ENCODE results near the gene KISS1R.

The KISS1R gene

GRCh38 chr19:933553-933882, 16.4 kb downstream of the KISS1R start:
- no peaks in the 10 kb centered on the region for H3K36me3 ChIP-seq (ENCODE audit: control insufficient read depth, insufficient read depth, low read length)
- H3K79me2 ChIP-seq = peaks cover 16% of the 10 kb centered on the region
- peaks cover 44% of the 10 kb centered on the region for H3K4me1 ChIP-seq
- TF ChIP-seq, protein P1, sequence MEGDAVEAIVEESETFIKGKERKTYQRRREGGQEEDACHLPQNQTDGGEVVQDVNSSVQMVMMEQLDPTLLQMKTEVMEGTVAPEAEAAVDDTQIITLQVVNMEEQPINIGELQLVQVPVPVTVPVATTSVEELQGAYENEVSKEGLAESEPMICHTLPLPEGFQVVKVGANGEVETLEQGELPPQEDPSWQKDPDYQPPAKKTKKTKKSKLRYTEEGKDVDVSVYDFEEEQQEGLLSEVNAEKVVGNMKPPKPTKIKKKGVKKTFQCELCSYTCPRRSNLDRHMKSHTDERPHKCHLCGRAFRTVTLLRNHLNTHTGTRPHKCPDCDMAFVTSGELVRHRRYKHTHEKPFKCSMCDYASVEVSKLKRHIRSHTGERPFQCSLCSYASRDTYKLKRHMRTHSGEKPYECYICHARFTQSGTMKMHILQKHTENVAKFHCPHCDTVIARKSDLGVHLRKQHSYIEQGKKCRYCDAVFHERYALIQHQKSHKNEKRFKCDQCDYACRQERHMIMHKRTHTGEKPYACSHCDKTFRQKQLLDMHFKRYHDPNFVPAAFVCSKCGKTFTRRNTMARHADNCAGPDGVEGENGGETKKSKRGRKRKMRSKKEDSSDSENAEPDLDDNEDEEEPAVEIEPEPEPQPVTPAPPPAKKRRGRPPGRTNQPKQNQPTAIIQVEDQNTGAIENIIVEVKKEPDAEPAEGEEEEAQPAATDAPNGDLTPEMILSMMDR (IDR thresholded peaks at IDR 0.05) = no peak
- no peak overlapping the region for H3K4me3 ChIP-seq (ENCODE audit: low read depth, low read length)
- peak overlapping the region; percentile 93 for H3K27ac ChIP-seq
- no peak overlapping the region for H3K4me2 ChIP-seq (ENCODE audit: low read length)
- peak overlapping the region; percentile 12 for H2AFZ ChIP-seq
- no peak overlapping the region for H3K9ac ChIP-seq
- H3K9me3 ChIP-seq (ENCODE audit: control insufficient read depth, low read length) = no peaks in the 10 kb centered on the region
- H3K27me3 ChIP-seq (ENCODE audit: control insufficient read depth, insufficient read depth, low read length) = no peaks in the 10 kb centered on the region

DNA sequence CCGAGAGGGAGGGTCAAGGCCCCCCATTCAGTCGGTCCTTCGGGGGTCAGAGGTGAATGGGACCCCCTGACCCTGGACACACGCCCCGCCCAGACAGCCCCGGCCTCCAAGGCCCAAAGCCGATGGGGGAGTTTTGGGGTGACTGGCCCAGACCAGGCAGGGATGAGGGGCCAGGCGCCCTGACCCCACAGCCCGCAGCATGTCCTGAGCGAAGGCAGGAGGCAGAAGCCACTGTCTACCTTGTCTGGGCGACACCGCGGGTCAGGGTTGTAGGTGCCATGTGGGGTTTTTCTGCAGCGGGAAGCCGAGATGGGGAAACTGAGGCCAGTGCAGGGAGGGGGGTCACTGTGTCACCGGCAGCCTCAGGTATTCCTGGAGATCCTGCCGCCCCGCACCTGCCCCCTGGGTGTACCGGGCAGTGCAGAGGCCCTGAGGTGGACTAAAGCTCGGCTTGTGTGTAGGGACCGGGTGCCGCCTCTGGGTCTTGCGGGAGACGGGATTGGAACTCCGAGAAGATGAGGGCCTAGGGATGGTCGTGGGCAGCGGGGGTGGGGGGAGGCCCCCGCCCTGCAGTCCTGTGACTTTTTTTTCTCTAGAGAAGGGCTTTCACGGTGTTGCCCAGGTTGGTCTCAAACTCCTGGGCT, 17.2 kb downstream of the KISS1R start:
- Histone ChIP-seq H3K27ac (peak overlapping the region; percentile 93), H3K4me2 (ENCODE audit: low read length) (peak overlapping the region; percentile 43), H3K36me3 (ENCODE audit: control insufficient read depth, insufficient read depth, low read length) (no peaks in the 10 kb centered on the region), H3K4me1 (peaks cover 44% of the 10 kb centered on the region), H2AFZ (peak overlapping the region; percentile 67), H3K4me3 (ENCODE audit: low read depth, low read length) (peak overlapping the region; percentile 22), H3K79me2 (peaks cover 20% of the 10 kb centered on the region), H3K27me3 (ENCODE audit: control insufficient read depth, insufficient read depth, low read length) (no peaks in the 10 kb centered on the region), H3K9me3 (ENCODE audit: control insufficient read depth, low read length) (no peaks in the 10 kb centered on the region), H3K9ac (no peak overlapping the region)
- TF ChIP-seq, protein P1 (IDR thresholded peaks at IDR 0.05) = no peak

GRCh38 chr19:934865-935479, 17.8 kb downstream of the KISS1R start:
- H3K9me3 ChIP-seq (ENCODE audit: control insufficient read depth, low read length) = no peaks in the 10 kb centered on the region

DNA sequence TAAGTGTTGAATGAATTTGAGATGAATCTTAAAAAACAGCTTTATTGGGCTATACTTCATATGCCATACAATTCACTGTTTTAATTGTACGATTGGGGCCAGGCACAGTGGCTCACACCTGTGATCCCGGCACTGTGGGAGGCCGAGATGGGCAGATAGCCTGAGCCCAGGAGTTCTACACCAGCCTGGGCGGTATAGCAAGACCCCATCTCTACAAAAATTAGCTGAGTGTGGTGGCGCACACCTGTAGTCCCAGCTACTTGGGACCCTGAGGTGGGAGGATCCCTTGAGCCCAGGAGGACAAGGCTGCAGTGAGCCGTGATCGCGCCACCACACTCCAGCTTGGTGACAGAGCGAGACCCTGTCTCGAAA, 19.0 kb downstream of the KISS1R start:
- peaks cover 29% of the 10 kb centered on the region for H3K79me2 ChIP-seq
- no peak overlapping the region for H2AFZ ChIP-seq
- H3K27ac ChIP-seq = no peak overlapping the region
- H3K4me2 ChIP-seq (ENCODE audit: low read length) = no peak overlapping the region
- peaks cover 42% of the 10 kb centered on the region for H3K4me1 ChIP-seq
- H3K36me3 ChIP-seq (ENCODE audit: control insufficient read depth, insufficient read depth, low read length) = no peaks in the 10 kb centered on the region
- H3K9me3 ChIP-seq (ENCODE audit: control insufficient read depth, low read length) = no peaks in the 10 kb centered on the region
- H3K9ac ChIP-seq = no peak overlapping the region
- H3K4me3 ChIP-seq (ENCODE audit: low read depth, low read length) = no peak overlapping the region
- TF ChIP-seq, protein P1 (IDR thresholded peaks at IDR 0.05) = no peak
- no peaks in the 10 kb centered on the region for H3K27me3 ChIP-seq (ENCODE audit: control insufficient read depth, insufficient read depth, low read length)

More at GRCh38 chr19:934865-935479, 17.8 kb downstream of the KISS1R start:
- Histone ChIP-seq H2AFZ (peak overlapping the region; percentile 67), H3K9ac (no peak overlapping the region), H3K4me3 (ENCODE audit: low read depth, low read length) (peak overlapping the region; percentile 22), H3K36me3 (ENCODE audit: control insufficient read depth, insufficient read depth, low read length) (no peaks in the 10 kb centered on the region), H3K27me3 (ENCODE audit: control insufficient read depth, insufficient read depth, low read length) (no peaks in the 10 kb centered on the region), H3K27ac (peak overlapping the region; percentile 93), H3K4me1 (peaks cover 44% of the 10 kb centered on the region), H3K4me2 (ENCODE audit: low read length) (peak overlapping the region; percentile 43), H3K79me2 (peaks cover 27% of the 10 kb centered on the region)
- TF ChIP-seq, protein P1 (IDR thresholded peaks at IDR 0.05) = no peak

DNA sequence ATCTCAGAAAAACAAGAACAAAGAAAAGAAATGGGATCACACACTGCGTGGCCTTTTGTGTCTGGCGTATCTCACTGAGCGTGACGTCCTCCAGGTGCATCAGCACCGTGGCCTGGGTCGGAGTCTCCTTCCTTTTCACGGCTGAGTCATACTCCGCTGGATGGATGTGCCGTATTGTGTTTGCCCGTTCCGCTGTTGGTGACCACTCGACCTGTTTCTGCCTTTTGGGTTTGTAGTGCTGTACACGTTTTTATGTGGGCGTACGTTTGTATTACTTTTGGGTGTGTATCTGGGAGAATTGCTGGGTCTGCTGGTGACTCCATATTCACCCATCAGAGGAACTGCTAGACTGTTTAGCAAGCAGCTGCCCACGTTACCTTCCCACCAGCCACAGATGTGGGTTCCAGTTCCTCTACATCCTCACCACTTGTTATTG, 20.1 kb downstream of the KISS1R start:
- Histone ChIP-seq H3K4me1 (peaks cover 43% of the 10 kb centered on the region), H3K4me2 (ENCODE audit: low read length) (no peak overlapping the region), H3K9me3 (ENCODE audit: control insufficient read depth, low read length) (no peaks in the 10 kb centered on the region), H3K4me3 (ENCODE audit: low read depth, low read length) (no peak overlapping the region), H3K36me3 (ENCODE audit: control insufficient read depth, insufficient read depth, low read length) (no peaks in the 10 kb centered on the region), H3K79me2 (peaks cover 36% of the 10 kb centered on the region), H3K27ac (no peak overlapping the region), H3K27me3 (ENCODE audit: control insufficient read depth, insufficient read depth, low read length) (no peaks in the 10 kb centered on the region), H2AFZ (no peak overlapping the region), H3K9ac (no peak overlapping the region)
- TF ChIP-seq, protein P1 (IDR thresholded peaks at IDR 0.05) = no peak

All from parathyroid adenoma (tissue), 2 donors.